GM20000 (cell line): ENCODE data around the gene ATG16L2.

Experiments used
- DNase-seq: peaks from one replicate; pipeline ENCODE4 v3.0.0; 2012; ENCODE audit warnings: low spot score
- CTCF ChIP-seq: IDR thresholded peaks from 2 replicates; pipeline ENCODE4 v1.5.1; 2012; ENCODE audit warnings: mild to moderate bottlenecking, control low read depth; ENCODE audit errors: extremely low read depth, missing control alignments

The ATG16L2 gene

GRCh38 chr11:72776117-72776843 lies 37.9 kb upstream of the ATG16L2 start:
- no peak for TF ChIP-seq CTCF
- no peak for DNase-seq

GRCh38 chr11:72776844-72777754 lies 37.1 kb upstream of the ATG16L2 start:
- no peak for DNase-seq
- TF ChIP-seq CTCF: no peak

GRCh38 chr11:72777755-72778278 lies 36.4 kb upstream of the ATG16L2 start:
- TF ChIP-seq CTCF: no peak
- DNase-seq: no peak

- TF ChIP-seq CTCF: no peak
These were observed 35.4 kb upstream of the ATG16L2 start for GRCh38 chr11:72778535-72779494.

GRCh38 chr11:72779495-72780128 lies 34.6 kb upstream of the ATG16L2 start:
- TF ChIP-seq CTCF: no peak
- no peak for DNase-seq

More at GRCh38 chr11:72778535-72779494, 35.4 kb upstream of the ATG16L2 start:
- no peak for DNase-seq

- no peak for TF ChIP-seq CTCF
- no peak for DNase-seq
These were observed 33.7 kb upstream of the ATG16L2 start for GRCh38 chr11:72780296-72781062.
